ENCODE results near the gene TMEM114. TPM values are rescaled to one million over a fixed set of nuclear protein-coding genes. Genes with fewer than 3 reads are reported as not detected.

TMEM114 gene
- total RNA-seq, 1 experiment from 2014 or later: not detected

GRCh38 chr16:8537691-8538342 lies 52.5 kb downstream of the TMEM114 start:
- no TSS peak for BruUV-seq (replicated peaks)
- Histone ChIP-seq H3K4me1 (ENCODE audit: control insufficient read depth, insufficient read depth, low read length) (no peaks in the 10 kb centered on the region), H3K27me3 (ENCODE audit: control insufficient read depth, insufficient read depth, low read length) (peaks cover 8% of the 10 kb centered on the region; the same call in 1 of the 2 replicates), H3K9me3 (ENCODE audit: control insufficient read depth, insufficient read depth, low read depth, low read length) (no peaks in the 10 kb centered on the region), H3K36me3 (ENCODE audit: control insufficient read depth, insufficient read depth, low read length) (no peaks in the 10 kb centered on the region), H3K4me3 (ENCODE audit: low read depth in 2 of 2, low read length in 2 of 2) (no peak overlapping the region), H3K27ac (ENCODE audit: low read length) (no peak overlapping the region)
- TF ChIP-seq SIN3A (IDR thresholded peaks at IDR 0.05; ENCODE audit: borderline replicate concordance, insufficient read depth, low read depth, low read length) (no peak), CTCF (IDR thresholded peaks at IDR 0.05) (no peak), POLR2AphosphoS5 (IDR thresholded peaks at IDR 0.05; ENCODE audit: low read depth, low read length) (no peak), TCF7L2 (IDR thresholded peaks at IDR 0.05; ENCODE audit: low read depth, low read length) (no peak), REST (IDR thresholded peaks at IDR 0.05; ENCODE audit: insufficient read depth in 1 of 2, low read depth in 2 of 2, low read length in 1 of 2) (no peak)
- POLR2A ChIA-PET: no interaction called here
- DNase-seq (ENCODE audit: low read depth, low spot score): no peak
- no peak for ATAC-seq
- in situ Hi-C loops (cut with HindIII; ENCODE audit: low pct_unique_long_range_greater_than_20kb, low sequenced_read_pairs) (no loop called here), intact Hi-C loops (cut with micrococcal nuclease; ENCODE audit: unreplicated experiment) (no loop called here)
- CTCF ChIA-PET: no interaction called here

- Histone ChIP-seq H3K36me3 (ENCODE audit: control insufficient read depth, insufficient read depth, low read length) (no peaks in the 10 kb centered on the region), H3K4me1 (ENCODE audit: control insufficient read depth, insufficient read depth, low read length) (no peaks in the 10 kb centered on the region), H3K4me3 (ENCODE audit: low read depth in 2 of 2, low read length in 2 of 2) (no peak overlapping the region), H3K27me3 (ENCODE audit: control insufficient read depth, insufficient read depth, low read length) (peaks cover 13% of the 10 kb centered on the region; the same call in 1 of the 2 replicates), H3K27ac (ENCODE audit: low read length) (no peak overlapping the region), H3K9me3 (ENCODE audit: control insufficient read depth, insufficient read depth, low read depth, low read length) (no peaks in the 10 kb centered on the region)
- in situ Hi-C loops (cut with HindIII; ENCODE audit: low pct_unique_long_range_greater_than_20kb, low sequenced_read_pairs) (no loop called here), intact Hi-C loops (cut with micrococcal nuclease; ENCODE audit: unreplicated experiment) (no loop called here)
- no TSS peak for BruUV-seq (replicated peaks)
- ATAC-seq (no peak), DNase-seq (ENCODE audit: low read depth, low spot score) (no peak)
- POLR2A ChIA-PET: no interaction called here
- TF ChIP-seq TCF7L2 (IDR thresholded peaks at IDR 0.05; ENCODE audit: low read depth, low read length): no peak
- no peak for TF ChIP-seq REST (IDR thresholded peaks at IDR 0.05; ENCODE audit: insufficient read depth in 1 of 2, low read depth in 2 of 2, low read length in 1 of 2)
- TF ChIP-seq POLR2AphosphoS5 (IDR thresholded peaks at IDR 0.05; ENCODE audit: low read depth, low read length): no peak
- no peak for TF ChIP-seq CTCF (IDR thresholded peaks at IDR 0.05)
- TF ChIP-seq SIN3A (IDR thresholded peaks at IDR 0.05; ENCODE audit: borderline replicate concordance, insufficient read depth, low read depth, low read length): no peak
- CTCF ChIA-PET: no interaction called here
Measured at GRCh38 chr16:8533509-8533908, 56.8 kb downstream of the TMEM114 start.
